Stimulated activated CD4-positive, alpha-beta T cell treated with anti-CD3 and anti-CD28 coated beads, Interleukin-15, amount 100 ng/mL, for 1 hour (primary cell): ENCODE data around the gene ADGRV1.
"Not testable (repeated sequence)": the region's sequence is repeated elsewhere in the genome, so short reads cannot be mapped to it uniquely, and the experiment has no call there.

ENCODE experiments used
- DNase-seq, 2 donors: peaks; one replicate each; pipeline ENCODE4 v3.0.0-alpha.2; 2020; ENCODE audit warnings: low read depth in 1 of 2, low spot score in 1 of 2

Gene ADGRV1

GRCh38 chr5:91049800-91050199 lies 491.2 kb downstream of the ADGRV1 start:
- no peak for DNase-seq

GRCh38 chr5:91052411-91052810 lies 493.8 kb downstream of the ADGRV1 start:
- not testable (repeated sequence) for DNase-seq

DNA sequence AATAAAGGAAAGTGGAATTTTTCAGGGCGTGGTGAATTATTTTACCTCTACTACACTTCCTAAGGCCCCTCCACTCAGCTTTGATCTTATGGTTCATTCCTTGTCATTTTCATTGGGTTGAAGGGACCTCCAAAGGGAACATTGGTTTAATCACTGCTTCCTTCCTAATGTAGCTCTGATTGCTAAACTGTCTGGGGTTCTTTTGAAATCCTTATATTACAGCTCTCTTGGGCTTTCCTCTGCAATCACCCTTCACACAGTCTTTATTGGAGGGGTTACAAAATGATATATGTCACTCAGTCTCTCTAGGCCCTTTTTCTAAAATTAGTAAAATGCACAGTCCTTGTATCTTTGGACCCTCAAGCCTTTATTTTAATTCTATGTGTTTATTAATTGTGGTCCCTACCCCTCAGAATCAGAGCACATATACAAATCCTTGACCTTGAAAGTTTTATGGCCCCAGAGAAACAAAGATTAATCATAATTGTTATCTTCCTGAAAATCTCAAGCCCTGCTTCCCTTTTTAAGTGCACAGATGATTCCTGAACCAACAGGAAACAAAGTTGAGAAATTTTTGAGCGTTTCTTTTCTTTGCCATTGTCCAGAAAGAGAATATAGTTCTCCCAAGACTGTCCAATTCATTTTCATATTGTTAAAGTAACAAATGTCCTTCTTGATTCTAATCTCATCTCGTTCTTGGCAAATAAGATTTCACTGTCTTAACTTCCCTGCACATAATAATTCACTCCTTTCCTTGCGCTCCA lies 494.6 kb downstream of the ADGRV1 start:
- no peak for DNase-seq

DNA sequence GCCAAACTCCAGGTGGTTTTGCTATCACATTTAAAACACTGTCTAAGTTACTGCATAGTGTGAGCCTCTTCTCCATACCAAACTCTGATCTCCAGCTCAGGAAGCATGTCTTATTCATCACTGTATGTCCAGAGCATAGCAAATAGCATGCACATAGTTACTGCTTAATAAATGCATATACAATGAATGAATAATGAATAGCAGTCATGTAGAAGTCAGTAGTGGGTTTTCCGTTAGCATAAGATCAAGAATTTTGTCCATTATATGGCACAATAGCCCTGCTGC lies 495.1 kb downstream of the ADGRV1 start:
- DNase-seq, result no peak

DNA sequence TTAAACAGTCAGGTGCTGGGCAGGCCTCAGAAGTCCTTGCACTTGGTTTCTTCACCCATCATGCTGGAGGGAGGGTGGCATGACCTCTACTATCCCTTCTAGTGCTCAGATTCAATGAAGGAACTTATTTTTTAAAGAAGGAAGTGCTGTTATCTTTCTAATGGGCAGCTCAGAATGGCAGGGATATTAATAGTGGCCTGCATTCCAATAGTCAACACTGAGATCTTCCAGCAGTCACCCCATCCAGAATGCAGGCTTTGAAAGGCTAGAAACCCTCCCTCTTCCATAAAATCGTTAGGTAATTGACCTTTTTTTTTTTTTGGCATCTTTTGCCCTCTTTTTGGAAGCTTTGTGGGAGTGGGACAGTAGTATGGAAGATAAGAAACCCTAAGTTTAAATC lies 499.6 kb downstream of the ADGRV1 start:
- DNase-seq, result no peak

- DNase-seq, result no peak
Observed at GRCh38 chr5:91058575-91058974, 500.0 kb downstream of the ADGRV1 start.

DNA sequence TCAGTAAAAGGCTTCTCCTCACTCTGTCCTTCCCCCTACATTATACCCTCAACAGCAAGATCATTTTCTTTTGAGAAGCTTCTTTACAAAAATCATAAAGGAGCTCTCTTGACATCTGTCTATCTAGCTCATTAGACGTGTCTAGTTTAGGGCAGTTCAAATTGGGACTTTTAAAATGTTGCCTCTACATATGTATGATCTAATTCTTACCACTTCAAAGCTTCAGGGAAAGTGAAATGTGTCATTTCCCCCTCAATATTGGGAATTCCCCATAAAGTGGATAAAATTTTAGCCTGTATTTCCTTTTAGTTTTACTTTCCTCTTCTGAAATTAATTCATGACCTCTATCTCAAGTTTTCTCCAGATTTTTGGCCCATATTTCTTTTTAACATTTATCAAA lies 500.8 kb downstream of the ADGRV1 start:
- no peak for DNase-seq

GRCh38 chr5:91061094-91061493 lies 502.5 kb downstream of the ADGRV1 start:
- no peak for DNase-seq

- no peak for DNase-seq
Observed at GRCh38 chr5:91061946-91062562, 503.5 kb downstream of the ADGRV1 start.

DNA sequence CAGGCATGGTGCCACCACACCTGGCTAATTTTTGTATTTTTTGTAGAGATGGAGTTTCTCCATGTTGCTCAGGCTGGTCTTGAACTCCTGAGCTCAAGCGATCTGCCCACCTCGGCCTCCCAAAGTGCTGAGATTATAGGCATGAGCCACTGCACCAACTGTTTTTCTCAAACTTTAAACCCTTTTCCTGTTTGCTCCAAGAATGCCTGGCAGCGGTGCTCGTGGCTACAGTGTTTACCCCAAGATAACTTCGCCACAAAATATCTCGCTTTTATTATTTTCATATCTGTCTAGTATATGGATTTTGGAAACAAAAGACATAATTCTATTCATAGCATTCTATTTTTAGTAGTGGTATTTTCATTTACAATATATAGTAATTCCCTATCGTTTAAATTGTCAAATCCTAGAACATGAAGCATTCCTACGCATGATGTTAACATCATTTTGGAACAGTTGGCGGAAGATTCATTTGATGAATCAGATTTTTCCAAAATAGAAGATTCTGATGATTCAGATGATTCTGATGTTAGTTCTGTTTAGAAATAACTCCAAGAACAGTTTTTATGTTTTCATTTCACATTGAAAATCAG lies 504.6 kb downstream of the ADGRV1 start:
- DNase-seq, result not testable (repeated sequence)

GRCh38 chr5:91065496-91065895 lies 506.9 kb downstream of the ADGRV1 start:
- DNase-seq, result no peak

DNA sequence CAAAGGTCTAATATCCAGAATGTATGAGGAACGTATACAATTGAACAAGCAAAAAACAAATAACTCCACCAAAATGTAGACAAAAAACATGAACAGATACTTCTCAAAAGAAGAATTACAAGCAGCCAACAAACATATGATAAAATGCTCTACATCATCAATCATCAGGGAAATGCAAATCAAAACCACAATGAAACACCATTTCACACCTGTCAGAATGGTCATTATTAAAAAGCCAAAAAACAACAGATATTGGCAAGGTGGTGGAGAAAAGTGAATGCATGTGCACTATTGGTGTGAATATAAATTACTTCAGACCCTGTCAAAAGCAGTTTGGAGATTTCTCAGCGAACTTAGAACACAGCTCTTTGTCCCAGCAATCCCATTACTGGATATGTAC lies 510.8 kb downstream of the ADGRV1 start:
- DNase-seq, result no peak

- DNase-seq, result no peak
Observed at GRCh38 chr5:91070761-91071550, 512.4 kb downstream of the ADGRV1 start.

DNA sequence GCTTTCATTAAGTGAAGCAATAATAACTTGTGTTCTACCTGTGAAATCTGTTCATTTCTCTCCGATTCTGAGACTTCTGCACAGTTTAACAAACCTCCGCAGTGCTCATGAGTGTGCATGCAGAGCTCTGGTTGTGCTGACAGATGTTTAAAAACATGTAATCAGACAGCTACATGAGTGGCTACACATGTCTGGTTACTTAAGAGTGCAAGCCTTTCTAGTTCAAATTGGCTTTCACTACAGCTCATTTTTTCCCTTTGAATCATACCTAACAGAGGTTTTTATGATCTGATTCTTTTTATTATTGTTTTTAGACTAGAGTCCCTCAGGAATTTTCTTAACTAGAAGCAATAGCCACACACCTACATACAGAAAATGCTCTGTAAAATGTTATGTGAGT lies 514.3 kb downstream of the ADGRV1 start:
- DNase-seq, result no peak

DNA sequence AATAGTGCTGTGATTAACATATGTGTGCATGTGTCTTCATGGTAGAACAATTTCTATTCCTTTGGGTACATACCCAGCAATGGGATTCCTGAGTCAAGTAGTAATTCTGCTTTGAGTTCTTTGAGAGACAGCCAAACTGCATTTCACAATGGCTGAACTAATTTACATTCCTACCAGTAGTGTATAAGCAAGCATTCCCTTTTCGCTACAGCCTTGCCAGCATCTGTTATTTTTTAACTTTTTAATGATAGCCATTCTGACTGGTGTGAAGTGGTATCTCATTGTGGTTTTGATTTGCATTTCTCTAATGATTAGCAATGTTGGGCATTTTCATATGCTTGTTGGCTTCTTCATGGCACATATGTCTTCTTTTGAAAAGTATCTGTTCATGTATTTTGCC lies 516.0 kb downstream of the ADGRV1 start:
- DNase-seq, result no peak

- no peak for DNase-seq
Observed at GRCh38 chr5:91076138-91076537, 517.5 kb downstream of the ADGRV1 start.

- no peak for DNase-seq
Observed at GRCh38 chr5:91077623-91078022, 519.0 kb downstream of the ADGRV1 start.

- no peak for DNase-seq
Observed at GRCh38 chr5:91079037-91079436, 520.4 kb downstream of the ADGRV1 start.

DNA sequence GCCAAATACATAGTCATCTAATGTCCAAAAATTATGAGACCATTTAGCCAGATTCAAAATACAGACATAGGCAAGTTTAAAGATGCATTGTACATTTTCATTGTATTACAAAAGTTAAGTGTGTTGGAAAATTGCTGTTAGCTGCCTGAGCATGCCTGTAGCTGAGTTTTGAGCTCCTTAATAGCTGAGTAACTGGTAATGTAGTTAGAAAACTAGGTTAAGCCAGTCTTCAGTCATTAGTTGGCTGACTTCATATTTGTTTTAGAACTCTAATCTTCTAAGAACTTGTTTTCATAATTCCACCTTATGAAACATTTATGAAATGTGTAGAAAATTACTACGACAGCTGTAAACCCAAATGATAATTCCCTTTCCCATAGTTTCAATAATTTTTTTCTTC lies 531.2 kb downstream of the ADGRV1 start:
- no peak for DNase-seq

GRCh38 chr5:91090995-91091394 lies 532.4 kb downstream of the ADGRV1 start:
- no peak for DNase-seq

DNA sequence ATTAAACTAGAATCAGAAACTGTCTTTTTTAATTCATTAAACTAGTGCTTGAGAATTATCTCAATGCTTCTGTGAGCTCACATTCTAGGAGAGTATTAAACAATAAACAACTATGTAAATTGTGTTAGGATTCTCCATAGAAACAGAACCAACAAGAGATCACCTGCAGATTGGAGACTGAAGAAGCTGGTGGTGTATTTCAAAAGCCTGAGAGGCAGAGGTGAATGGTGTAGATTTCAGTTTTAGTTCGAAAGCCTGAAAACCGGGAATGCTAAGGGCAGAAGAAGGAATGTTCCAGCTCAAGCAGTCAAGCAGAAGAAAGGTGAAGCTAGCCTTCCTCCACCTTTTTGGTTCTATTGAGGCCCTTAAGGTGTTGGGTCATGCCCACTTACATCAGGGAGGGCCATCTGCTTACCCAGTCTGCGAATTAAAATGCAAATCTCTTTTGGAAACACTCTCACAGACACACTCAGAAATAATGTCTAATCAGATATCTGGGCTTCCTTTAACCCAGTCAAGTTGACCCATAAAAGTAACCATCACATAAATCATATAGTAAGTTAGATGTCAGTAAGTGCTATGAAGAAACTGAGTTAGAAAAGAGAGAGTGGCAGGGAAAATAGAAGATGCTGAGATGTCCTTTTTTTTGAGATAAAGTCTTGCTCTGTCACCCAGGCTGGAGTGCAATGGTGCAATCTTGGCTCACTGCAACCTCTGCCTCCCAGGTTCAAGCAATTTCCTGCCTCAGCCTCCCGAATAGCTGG lies 533.1 kb downstream of the ADGRV1 start:
- DNase-seq, result no peak
